DLD1 (cell line): Measurements from ENCODE around the gene ASCC1.
"Not testable (repeated sequence)": the region's sequence is repeated elsewhere in the genome, so short reads cannot be mapped to it uniquely, and the experiment has no call there.

Source experiments
- in situ Hi-C: cut with HindIII; loops from 2 replicates; pipeline ENCODE4 v1.10.0; 2017; ENCODE audit warnings: low sequenced_read_pairs

Gene ASCC1

GRCh38 chr10:72223743-72224101 lies 7.6 kb upstream of the ASCC1 start:
- in situ Hi-C loops: no loop called here

DNA sequence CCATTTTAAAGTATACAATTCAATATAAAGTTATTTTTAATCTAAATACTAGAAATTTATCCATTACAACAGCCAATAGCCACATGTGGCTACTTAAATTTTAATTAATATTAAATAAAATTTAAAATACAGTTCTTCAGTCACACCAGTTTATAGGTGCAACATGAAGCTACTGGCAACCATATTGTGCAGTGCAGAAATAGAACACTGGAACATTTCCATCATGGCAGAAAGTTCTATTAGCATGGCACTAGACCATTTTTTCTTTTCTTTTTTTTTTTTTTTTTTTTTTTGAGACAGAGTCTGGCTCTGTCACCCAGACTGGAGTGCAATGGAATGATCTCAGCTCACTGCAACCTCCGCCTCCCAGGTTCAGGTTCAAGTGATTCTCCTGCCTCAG lies 5.2 kb upstream of the ASCC1 start:
- in situ Hi-C loops: no loop called here

- in situ Hi-C loops: no loop called here
Observed at GRCh38 chr10:72220637-72221036, 4.6 kb upstream of the ASCC1 start.

DNA sequence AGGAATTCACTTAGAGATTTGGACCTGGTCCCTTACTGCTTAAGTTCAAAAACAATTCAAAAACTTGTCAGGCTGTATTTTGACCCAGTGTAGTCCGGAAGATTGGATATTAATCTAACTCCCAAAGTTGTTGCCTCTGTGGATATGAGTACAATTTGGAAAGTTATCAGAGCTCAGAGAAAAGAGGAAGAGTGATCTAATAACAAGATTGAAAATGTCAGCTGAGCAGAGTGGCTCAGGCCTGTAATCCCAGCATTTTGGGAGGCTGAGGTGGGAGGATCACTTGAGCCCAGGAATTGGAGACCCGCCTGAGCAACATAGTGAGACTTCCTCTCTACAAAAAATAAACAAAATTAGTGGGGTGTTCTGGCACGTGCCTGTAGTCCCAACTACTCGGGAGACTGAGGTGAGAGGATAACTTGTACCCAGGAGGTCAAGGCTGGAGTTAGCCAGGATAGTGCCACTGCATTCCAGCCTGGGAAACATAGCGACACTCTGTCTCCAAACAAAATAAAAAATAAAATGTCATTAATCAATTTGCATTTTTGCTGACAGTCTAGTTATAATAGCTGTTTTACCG lies 3.2 kb upstream of the ASCC1 start:
- in situ Hi-C loops: no loop called here

GRCh38 chr10:72218726-72219125 lies 2.6 kb upstream of the ASCC1 start:
- in situ Hi-C loops: no loop called here

GRCh38 chr10:72218325-72218724 lies 2.2 kb upstream of the ASCC1 start:
- in situ Hi-C loops: no loop called here

DNA sequence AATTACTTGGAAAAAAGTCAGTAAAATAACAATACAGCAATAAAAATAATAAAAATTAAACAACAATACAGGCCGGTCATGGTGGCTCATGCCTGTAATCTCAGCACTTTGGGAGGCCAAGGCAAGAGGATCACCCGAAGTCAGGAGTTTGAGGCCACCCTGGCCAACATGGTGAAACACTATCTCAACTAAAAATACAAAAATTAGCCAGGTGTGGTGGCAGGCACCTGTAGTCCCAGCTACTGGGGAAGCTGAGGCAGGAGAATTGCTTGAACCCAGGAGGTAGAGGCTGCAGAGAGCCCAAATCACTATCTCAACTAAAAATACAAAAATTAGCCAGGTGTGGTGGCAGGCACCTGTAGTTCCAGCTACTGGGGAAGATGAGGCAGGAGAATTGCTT lies 4.2 kb downstream of the ASCC1 start:
- in situ Hi-C loops: not testable (repeated sequence)

DNA sequence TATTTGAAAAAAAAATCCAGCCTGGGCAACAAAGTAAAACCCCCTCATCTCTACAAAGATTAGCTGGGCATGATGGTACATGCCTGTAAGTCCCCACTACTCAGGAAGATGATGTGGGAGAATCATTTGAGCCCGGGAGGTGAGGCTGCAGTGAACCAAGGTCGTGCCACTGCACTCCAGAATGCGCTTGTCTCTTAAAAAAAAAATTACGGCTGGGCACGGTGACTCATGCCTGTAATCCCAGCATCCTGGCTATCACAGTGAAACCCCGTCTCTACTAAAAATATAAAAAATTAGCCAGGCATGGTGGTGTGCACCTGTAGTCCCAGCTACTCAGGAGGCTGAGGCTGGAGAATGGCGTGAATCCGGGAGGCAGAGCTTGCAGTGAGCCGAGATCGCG lies 4.7 kb downstream of the ASCC1 start:
- in situ Hi-C loops: not testable (repeated sequence)

DNA sequence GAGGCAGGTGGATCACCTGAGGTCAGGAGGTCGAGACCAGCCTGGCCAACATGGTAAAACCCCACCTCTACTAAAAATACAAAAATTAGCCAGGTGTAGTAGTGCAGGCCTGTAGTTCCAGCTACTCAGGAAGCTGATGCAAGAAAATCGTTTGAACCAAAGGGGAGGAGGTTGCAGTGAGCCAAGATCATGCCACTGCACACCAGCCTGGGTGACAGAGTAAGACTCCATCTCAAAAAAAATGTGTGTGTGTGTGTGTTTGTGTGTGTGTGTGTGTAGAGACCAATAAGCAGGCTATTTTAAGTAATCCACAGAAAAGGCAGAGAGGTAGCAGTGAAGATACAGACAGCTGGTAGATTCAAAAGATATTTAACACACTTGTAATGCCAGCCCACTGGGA lies 7.5 kb downstream of the ASCC1 start:
- in situ Hi-C loops: not testable (repeated sequence)

DNA sequence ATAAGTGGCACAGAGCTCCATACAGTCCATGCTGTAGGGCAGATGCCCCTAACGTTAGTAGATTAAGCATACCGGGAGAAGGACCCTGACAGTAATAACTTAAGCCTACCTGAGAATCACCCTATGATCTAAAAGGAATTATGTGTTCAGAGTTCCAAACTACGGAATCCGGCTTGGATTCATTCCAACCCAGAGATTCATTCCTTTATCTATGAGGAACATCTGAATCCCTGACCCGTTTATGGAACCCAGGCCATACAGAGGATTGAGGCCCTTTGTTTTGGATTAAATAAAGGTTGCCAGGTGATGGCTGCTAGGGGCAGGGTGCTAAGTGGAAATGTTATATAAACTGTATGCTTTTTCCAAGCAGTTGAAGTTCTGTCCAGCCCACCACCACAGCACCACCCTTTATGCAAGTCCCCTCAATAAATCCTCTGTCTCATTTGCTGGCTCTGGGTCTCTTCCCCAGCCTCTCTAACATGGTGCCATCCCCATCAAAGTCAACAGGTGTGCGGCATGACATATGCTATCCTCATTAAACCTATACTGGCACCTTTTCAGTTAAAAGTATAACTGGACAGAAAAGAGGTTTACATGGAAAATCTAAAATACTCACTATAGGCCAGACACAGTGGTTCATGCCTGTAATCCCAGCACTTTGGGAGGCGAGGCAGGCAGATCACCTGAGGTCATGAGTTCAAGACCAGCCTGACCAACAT lies 9.4 kb downstream of the ASCC1 start:
- in situ Hi-C loops: no loop called here

DNA sequence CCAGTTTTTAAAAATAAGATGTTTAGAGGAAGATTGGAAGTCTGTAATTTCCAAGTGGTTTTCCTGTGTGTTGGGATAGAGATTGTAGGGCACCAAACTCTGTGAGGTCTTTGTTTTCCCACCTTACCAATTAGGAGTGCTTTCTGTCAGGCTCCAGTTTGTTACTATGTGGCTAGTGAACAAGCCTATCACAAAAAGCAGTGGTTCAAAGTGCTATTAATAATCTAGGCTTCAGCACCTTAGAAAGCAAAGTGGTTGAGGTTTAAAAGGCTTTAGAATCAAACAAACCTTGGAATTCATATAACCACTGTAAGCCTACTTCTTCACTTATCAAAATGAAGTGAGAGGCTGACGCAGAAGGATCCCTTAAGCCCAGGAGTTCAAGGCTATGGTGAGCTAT lies 11.4 kb downstream of the ASCC1 start:
- in situ Hi-C loops: no loop called here

GRCh38 chr10:72204296-72204695 lies 11.8 kb downstream of the ASCC1 start:
- in situ Hi-C loops: no loop called here

DNA sequence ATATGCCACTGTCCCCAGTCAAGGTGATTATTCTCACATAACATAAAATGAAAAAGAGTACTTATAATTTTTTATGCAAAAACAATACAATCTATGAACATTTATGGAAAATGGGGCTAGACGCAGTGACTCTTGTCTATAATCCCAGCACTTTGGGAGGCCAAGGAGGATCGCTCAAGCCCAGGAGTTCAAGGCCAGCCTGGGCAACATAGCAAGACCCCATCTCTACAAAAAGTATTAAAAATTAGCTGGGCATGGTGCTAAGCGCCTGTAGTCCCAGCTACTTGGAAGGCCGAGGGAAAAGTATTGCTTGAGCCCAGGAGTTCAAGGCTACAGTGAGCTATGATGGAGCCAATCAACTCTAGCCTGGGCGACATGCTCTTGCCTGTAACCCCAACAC lies 14.8 kb downstream of the ASCC1 start:
- in situ Hi-C loops: no loop called here

DNA sequence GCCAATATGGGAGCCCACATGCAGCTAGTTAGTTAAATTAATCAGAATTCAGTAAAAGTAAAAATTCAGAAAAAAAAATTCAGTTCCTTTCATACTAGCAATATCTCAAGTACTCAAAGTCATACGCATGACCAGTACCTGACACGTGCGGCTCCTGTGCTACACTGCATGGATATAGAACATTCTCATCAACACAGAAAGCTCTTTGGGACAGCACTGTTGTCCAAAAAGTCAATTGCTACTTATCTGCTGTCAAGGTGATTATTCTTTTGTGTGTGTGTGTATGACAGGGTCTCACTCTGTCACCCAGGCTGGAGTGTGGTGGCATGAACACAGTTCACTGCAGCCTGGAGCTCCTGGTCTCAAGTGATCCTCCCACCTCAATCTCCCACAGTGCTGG lies 15.2 kb downstream of the ASCC1 start:
- in situ Hi-C loops: no loop called here

DNA sequence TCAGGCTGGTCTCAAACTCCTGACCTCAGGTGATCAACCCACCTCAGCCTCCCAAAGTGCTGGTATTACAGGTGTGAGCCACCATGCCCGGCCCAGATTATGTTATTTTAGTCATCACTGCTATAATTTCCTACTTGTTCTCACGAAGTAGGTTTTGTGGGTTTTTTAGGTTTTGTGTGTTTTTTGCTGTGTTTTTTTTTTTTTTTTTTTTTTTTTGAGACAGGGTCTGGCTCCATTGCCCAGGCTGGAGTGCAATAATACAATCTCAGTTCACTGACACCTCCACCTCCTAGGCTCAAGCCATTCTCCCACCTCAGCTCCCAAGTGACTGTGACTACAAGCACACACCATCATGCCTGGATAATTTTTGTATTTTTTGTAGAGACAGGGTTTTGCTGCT lies 21.1 kb downstream of the ASCC1 start:
- in situ Hi-C loops: no loop called here

GRCh38 chr10:72186982-72187330 lies 29.1 kb downstream of the ASCC1 start:
- in situ Hi-C loops: no loop called here

- in situ Hi-C loops: no loop called here
Observed at GRCh38 chr10:72186258-72186981, 29.7 kb downstream of the ASCC1 start.

GRCh38 chr10:72184156-72184555 lies 31.9 kb downstream of the ASCC1 start:
- in situ Hi-C loops: no loop called here

DNA sequence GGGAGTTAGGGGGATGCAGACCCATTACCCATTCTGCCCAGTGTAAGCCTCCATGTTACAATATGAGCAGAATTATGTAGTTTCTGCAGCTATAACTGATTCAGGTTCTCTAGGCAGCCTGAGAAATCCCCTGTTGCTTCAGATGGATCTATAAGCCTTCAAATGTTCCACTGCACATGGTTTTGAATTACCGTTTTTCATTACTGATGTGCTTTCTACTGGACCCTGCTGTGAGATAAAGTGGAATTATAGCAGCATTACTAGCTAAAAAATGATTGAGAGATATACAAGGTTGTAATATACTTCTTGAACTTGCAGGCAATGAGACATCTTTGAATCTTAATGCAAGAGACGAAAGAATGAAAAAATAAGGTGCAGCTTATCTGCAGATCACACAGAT lies 38.6 kb downstream of the ASCC1 start:
- in situ Hi-C loops: no loop called here

GRCh38 chr10:72176701-72177100 lies 39.4 kb downstream of the ASCC1 start:
- in situ Hi-C loops: no loop called here

- in situ Hi-C loops: no loop called here
Observed at GRCh38 chr10:72175149-72175548, 40.9 kb downstream of the ASCC1 start.

DNA sequence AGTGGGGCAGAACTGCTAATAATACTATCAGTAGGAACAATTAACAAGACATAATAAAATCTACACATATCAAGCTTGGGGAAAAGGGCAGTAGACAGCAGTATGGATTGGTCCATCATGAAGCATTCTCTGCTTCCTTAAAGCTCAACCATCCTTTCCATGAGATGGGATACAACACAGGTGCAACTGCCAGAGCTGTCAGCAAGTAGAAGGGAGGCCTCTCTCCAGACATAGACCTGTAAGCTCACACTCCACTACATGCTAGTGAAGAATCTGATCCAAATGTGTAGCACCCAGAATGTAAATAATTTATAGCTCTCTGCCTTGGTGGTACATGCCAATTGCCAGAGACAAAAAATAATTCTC lies 41.8 kb downstream of the ASCC1 start:
- in situ Hi-C loops: no loop called here
